HT1080 (cell line): ENCODE results near the gene ASMTL. TPM values are rescaled to one million over a fixed set of nuclear protein-coding genes. Genes with fewer than 3 reads are reported as not detected.
"Not testable (repeated sequence)": the region's sequence is repeated elsewhere in the genome, so short reads cannot be mapped to it uniquely, and the experiment has no call there.

Experiments
- DNase-seq: peaks from one replicate; pipeline ENCODE4 v3.0.0-alpha.2; 2015; ENCODE audit warnings: low read depth
- total RNA-seq: library from RNA; depleted of rRNA; stranded (reverse); fragments of >200 nt; shearing (Covaris generic); gene quantifications from 2 replicates; pipeline ENCODE4 v1.2.3, GENCODE V29; 2014

ASMTL gene
- total RNA-seq, 1 experiment from 2014 or later, result 12.3 TPM

DNA sequence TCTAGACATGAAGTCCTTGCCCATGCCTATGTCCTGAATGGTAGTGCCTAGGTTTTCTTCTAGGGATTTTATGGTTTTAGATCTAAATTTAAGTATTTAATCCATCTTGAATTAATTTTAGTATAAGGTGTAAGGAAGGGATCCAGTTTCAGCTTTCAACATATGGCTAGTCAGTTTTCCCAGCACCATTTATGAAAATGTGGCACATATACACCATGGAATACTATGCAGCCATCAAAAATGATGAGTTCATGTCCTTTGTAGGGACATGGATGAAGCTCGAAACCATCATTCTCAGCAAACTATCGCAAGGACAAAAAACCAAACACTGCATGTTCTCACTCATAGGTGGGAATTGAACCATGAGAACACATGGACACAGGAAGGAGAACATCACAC lies 29.8 kb upstream of the ASMTL start:
- DNase-seq, result not testable (repeated sequence)

DNA sequence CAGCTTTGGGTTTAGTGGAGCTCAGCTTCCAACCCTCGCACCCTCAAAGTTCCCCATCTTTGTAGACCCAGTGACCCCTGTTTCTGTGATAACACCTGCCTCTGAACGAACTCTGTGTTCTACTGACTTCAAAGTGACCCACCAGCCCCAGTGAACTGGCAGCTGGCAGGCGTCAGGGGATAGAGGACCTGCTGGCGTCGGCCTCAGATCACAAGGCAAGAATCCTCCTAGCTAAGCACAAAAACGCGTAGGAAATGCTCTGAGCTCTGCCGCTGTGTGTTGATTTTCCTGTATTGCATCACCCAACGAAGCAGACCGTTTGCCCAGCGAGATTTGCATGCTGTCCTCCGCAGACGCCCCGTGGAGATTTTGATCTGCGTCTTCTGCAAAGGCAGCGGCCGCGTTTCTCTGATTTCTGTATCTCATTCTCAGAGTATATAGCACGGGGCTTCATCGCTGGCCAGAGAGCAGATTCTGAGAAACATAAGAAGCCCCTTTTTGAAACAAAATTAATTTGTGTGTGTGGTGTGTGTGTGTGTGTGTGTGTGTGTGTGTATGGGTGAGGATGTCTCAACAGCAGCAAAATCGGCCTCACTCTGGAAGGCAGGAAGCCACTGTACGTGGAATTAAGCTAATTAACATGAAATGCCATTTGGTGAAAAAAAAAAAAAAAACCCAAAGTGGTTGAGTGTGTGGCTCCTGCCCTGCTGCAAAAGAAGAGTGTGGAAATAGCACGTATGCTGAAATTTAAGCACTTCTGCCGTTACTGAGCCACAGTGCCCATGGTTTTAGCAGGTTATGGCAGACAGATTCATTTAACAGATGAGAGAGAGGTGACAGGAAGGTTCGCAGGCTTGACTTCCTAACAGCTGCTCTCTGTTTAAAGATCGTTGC lies 29.2 kb upstream of the ASMTL start:
- peak; percentile 72 for DNase-seq

- peak; percentile 65 for DNase-seq
Observed at GRCh38 chrX:1480082-1480785, 27.5 kb upstream of the ASMTL start.

GRCh38 chrX:1477801-1478458 lies 25.2 kb upstream of the ASMTL start:
- DNase-seq, result no peak

DNA sequence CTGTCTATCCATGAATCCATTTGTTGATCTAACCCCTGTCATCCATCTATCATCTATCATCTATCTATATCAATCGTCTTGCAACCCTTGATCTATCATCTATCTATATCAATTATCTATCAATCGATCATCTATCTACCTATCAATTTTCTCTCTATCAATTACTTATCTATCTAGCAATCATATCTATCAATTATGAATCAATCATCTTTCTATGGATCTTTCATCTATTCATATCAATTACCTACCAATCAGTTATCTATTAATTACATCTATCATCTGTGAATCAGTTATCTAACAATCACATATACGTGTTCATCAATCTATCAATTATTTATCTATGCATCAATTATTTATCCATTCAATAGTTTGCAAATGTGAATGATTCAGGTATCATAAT lies 24.5 kb upstream of the ASMTL start:
- DNase-seq, result no peak

GRCh38 chrX:1476682-1477081 lies 24.0 kb upstream of the ASMTL start:
- DNase-seq, result no peak

- DNase-seq, result no peak
Observed at GRCh38 chrX:1475881-1476280, 23.2 kb upstream of the ASMTL start.

GRCh38 chrX:1475481-1475880 lies 22.8 kb upstream of the ASMTL start:
- DNase-seq, result no peak

DNA sequence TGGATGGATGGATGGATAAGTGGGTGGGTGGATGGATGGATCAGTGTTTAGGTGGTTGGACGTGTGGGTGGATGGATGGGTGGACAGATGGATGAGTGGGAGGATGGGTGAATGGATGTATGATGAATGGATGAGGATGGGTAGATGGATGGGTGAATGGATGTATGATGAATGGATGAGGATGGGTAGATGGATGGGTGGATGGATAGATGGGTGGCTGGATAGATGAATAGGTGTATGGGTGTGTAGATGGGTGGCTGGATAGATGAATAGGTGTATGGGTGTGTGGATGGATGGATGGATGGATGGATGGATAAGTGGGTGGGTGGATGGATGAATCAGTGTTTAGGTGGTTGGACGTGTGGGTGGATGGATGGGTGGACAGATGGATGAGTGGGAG lies 21.9 kb upstream of the ASMTL start:
- DNase-seq, result not testable (repeated sequence)

GRCh38 chrX:1472975-1473374 lies 20.3 kb upstream of the ASMTL start:
- no peak for DNase-seq

GRCh38 chrX:1468250-1468772 lies 15.6 kb upstream of the ASMTL start:
- peak; percentile 84 for DNase-seq

DNA sequence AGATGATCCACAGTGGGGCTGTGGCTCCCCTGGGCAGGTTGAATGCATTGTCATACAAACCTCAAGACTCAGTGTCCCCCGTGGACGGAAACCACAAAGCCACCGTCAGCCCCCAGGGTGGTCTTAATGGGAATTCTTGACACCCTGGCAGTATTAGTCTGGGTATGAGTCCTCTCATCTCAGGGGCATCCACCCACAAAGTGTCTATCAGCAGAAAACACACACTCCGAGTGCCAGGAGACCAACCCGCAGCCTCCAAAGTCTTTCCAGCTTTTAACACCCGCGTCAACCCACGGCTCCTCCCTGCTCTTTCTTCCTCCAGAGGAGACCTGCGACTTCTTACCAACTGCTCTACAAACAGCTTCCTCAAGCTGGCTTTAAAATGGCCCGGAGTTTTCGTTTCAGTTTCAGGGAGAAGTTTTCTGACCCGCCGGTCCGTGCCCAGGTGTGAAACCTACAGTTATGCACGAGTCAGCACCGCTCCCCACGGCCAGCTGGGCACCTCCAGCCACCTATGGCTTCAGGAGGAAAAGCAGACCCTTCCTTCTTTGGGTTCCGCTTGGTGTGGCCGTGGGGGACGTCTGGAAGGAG lies 14.4 kb upstream of the ASMTL start:
- DNase-seq, result no peak

DNA sequence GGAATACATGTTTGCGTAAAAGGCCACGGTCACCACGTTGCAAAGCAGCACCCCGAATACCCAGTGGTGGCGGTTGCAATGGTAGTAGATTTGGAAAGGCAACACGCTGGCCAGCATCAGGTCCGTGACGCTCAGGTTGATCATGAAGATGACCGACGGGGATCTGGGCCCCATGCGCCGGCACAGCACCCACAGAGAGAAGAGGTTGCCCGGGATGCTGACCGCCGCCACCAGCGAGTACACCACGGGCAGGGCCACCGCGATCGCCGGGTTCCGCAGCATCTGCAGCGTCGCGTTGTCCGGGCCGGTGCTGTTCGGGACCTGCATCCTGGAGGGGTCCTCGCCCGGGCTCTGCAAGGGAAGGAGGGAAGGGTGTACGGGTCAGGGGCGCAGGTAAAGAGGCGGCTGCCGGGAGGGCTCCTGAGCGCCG lies 13.5 kb upstream of the ASMTL start:
- DNase-seq, result no peak

- DNase-seq, result no peak
Observed at GRCh38 chrX:1465286-1466231, 12.8 kb upstream of the ASMTL start.

DNA sequence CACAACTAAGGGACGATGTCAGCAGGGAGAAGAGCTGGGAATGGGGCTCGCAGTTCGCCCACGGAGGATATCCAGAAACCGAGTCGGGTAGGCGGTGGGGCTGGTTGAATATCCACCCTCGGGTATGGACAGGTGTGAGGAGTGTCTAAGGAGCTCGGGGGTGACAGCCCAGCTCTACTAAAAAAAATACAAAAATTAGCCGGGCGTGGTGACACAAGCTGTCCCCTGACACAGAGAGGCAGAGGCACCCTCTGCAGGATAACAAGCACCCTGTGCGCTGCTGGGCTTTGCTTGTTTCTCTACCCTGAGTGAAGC lies 12.2 kb upstream of the ASMTL start:
- no peak for DNase-seq

GRCh38 chrX:1464041-1464970 lies 11.6 kb upstream of the ASMTL start:
- no peak for DNase-seq

- no peak for DNase-seq
Observed at GRCh38 chrX:1463581-1463980, 10.9 kb upstream of the ASMTL start.

- peak; percentile 89 for DNase-seq
Observed at GRCh38 chrX:1462596-1463251, 10.0 kb upstream of the ASMTL start.

DNA sequence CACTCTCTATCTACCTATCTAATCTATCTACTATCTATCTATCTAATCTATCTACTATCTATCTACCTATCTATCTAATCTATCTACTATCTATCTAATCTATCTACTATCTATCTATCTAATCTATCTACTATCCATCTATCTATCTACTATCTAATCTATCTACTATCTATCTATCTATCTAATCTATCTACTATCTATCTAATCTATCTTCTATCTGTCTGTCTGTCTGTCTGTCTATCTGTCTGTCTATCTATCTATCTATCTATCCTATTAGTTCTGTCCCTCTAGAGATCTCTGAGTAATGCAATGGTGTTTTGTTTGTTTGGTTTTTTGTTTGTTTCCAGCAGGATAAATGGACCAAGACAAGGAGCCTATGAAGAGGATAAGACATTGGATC lies 9.4 kb upstream of the ASMTL start:
- DNase-seq, result no peak
